Fibroblast of lung (primary cell): ENCODE data around the gene SRGAP2B. TPM values are rescaled to one million over a fixed set of nuclear protein-coding genes. Genes with fewer than 3 reads are reported as not detected.
"Not testable (repeated sequence)": the region's sequence is repeated elsewhere in the genome, so short reads cannot be mapped to it uniquely, and the experiment has no call there.

Experiments
- DNase-seq, 2 donors: peaks; one replicate each; pipeline versions ENCODE4 v3.0.0 to v3.0.0-alpha.2; 2010; ENCODE audit warnings: low read depth in 2 of 2
- H2AFZ ChIP-seq: 2 replicates; pipeline ENCODE4 v1.5.1; 2012; ENCODE audit warnings: low read length, control low read depth, inconsistent platforms
- H3K27ac ChIP-seq: 2 replicates; pipeline ENCODE4 v1.5.1; 2011; ENCODE audit warnings: low read length, control low read depth; ENCODE audit not compliant: insufficient read depth
- H3K27me3 ChIP-seq: 2 replicates; pipeline ENCODE4 v1.5.1; 2011; ENCODE audit warnings: mild to moderate bottlenecking, low read length; ENCODE audit not compliant: control insufficient read depth, insufficient read depth
- H3K36me3 ChIP-seq: 2 replicates; pipeline ENCODE4 v1.5.1; 2011; ENCODE audit warnings: low read length; ENCODE audit not compliant: control insufficient read depth, insufficient read depth
- H3K4me1 ChIP-seq: 2 replicates; pipeline ENCODE4 v1.5.1; 2011; ENCODE audit warnings: low read length; ENCODE audit not compliant: control insufficient read depth, insufficient read depth; ENCODE audit errors: extremely low read depth
- H3K4me2 ChIP-seq: 2 replicates; pipeline ENCODE4 v1.5.1; 2011; ENCODE audit warnings: low read length, control low read depth; ENCODE audit not compliant: insufficient read depth; ENCODE audit errors: extremely low read depth
- H3K4me3 ChIP-seq, 4 experiments: fragments of 200-600 bp in 1 of 4; sonication (generic) in 1 of 4; replicated peaks in 1 of 4; 2 replicates each; pipeline ENCODE4 v1.5.1; 2011 to 2016; ENCODE audit warnings: low read length in 4 of 4, low read depth in 3 of 4, mild to moderate bottlenecking in 3 of 4, control low read depth in 2 of 4, inconsistent platforms in 1 of 4, mixed read lengths in 1 of 4; ENCODE audit not compliant: insufficient read depth in 1 of 4; ENCODE audit errors: control extremely low read depth in 1 of 4
- H3K79me2 ChIP-seq: 2 replicates; pipeline ENCODE4 v1.5.1; 2012; ENCODE audit warnings: mild to moderate bottlenecking, low read length, inconsistent platforms; ENCODE audit not compliant: control insufficient read depth, insufficient read depth
- H3K9ac ChIP-seq: 2 replicates; pipeline ENCODE4 v1.5.1; 2011; ENCODE audit warnings: mild to moderate bottlenecking, low read length, control low read depth; ENCODE audit not compliant: insufficient read depth
- H3K9me3 ChIP-seq: 2 replicates; pipeline ENCODE4 v1.5.1; 2012; ENCODE audit warnings: low read depth, low read length; ENCODE audit not compliant: control insufficient read depth, insufficient read depth
- H4K20me1 ChIP-seq: 2 replicates; pipeline ENCODE4 v1.5.1; 2011; ENCODE audit warnings: low read length; ENCODE audit not compliant: control insufficient read depth, insufficient read depth; ENCODE audit errors: extremely low read depth
- polyA plus RNA-seq, 2 donors: library from polyadenylated mRNA; depleted of rRNA in 1 of 2; stranded (reverse) in 1 of 2; unstranded in 1 of 2; fragments of >200 nt; gene quantifications; 2 replicates each; pipeline ENCODE4 v1.2.1, GENCODE V29; 2011 to 2012; ENCODE audit warnings: missing spikeins in 1 of 2
- total RNA-seq: library from RNA; depleted of rRNA; stranded (reverse); fragments of >200 nt; gene quantifications from 2 replicates; pipeline ENCODE4 v1.2.1, GENCODE V29; 2014

Gene SRGAP2B
- total and polyA plus RNA-seq, 2 donors (not counting 1 experiment from before 2014, with no cell fraction given), result 24.8 to 32.7 TPM

- DNase-seq, H2AFZ ChIP-seq, H3K27ac ChIP-seq, H3K9me3 ChIP-seq, H3K4me1 ChIP-seq, H3K79me2 ChIP-seq, H4K20me1 ChIP-seq, H3K4me2 ChIP-seq, H3K27me3 ChIP-seq, H3K36me3 ChIP-seq, H3K9ac ChIP-seq, H3K4me3 ChIP-seq: not testable (repeated sequence)
Measured at GRCh38 chr1:144986171-144986860, 108.8 kb downstream of the SRGAP2B start.

- not testable (repeated sequence) for H3K9me3 ChIP-seq, H3K4me1 ChIP-seq, DNase-seq, H3K36me3 ChIP-seq, H4K20me1 ChIP-seq, H3K27ac ChIP-seq, H2AFZ ChIP-seq, H3K79me2 ChIP-seq, H3K9ac ChIP-seq, H3K4me3 ChIP-seq, H3K27me3 ChIP-seq, H3K4me2 ChIP-seq
Measured at GRCh38 chr1:144985550-144986170, 109.5 kb downstream of the SRGAP2B start.

DNA sequence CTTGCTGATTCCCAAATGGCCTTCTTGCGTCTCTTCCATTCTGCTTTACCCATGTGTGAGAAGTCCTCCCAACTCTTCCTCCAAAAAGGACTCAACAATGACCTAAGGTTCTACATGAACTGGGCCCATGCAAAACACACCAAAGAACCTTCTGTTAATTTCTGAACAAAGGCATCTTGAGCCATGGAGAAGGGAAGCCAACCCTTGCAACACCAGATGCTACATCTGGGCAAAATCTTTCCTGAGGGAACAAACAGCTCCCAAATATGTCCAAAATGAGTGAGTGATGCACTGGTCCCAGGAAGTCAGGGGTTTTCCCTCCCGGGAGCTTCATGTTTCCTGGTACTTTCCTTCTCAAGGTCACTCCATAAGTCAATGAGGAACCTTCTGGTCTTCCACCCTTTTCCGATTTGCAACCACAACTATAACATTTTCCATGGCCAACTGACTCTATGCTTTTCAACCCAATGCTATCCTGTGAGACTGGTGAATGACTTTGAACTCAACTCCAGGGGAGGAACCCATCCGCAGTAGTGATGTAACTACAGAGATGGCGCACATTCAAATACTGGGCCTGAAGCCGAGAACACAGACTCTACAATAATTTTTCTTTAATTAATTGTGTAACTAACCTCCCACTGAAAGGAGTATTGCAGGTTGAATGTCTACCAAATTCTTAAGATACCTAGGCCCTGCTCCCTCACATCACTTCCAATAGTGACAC lies 112.2 kb downstream of the SRGAP2B start:
- not testable (repeated sequence) for H4K20me1 ChIP-seq, H3K4me1 ChIP-seq, H2AFZ ChIP-seq, H3K27me3 ChIP-seq, H3K4me3 ChIP-seq, H3K27ac ChIP-seq, H3K4me2 ChIP-seq, H3K79me2 ChIP-seq, H3K9ac ChIP-seq, H3K9me3 ChIP-seq, DNase-seq, H3K36me3 ChIP-seq

DNA sequence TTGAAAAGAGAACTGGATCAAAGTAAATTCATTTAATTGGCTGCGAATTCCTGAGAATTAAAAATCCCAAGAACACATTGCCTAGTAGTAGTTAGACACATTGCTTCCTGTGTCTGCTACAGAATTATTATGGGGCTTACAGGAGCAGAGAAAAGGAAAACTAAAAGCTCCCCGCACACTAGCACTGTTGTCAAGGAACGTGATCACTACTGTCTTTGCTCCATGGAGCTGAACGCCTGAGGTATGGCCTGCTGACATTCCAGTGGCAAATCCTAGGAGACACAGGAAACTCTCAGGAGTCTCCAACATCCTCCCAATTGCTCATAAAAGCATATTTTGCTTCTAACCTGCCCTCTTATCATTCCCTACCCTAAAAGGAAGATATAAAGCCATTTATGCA lies 114.0 kb downstream of the SRGAP2B start:
- H2AFZ ChIP-seq, H3K9ac ChIP-seq, H3K79me2 ChIP-seq, H3K27me3 ChIP-seq, H4K20me1 ChIP-seq, H3K36me3 ChIP-seq, H3K9me3 ChIP-seq, H3K4me1 ChIP-seq, H3K27ac ChIP-seq, DNase-seq, H3K4me3 ChIP-seq, H3K4me2 ChIP-seq: not testable (repeated sequence)

GRCh38 chr1:144979960-144980595 lies 115.0 kb downstream of the SRGAP2B start:
- H3K9ac ChIP-seq, H3K79me2 ChIP-seq, H3K4me1 ChIP-seq, H4K20me1 ChIP-seq, H3K4me3 ChIP-seq, H2AFZ ChIP-seq, H3K27me3 ChIP-seq, DNase-seq, H3K27ac ChIP-seq, H3K36me3 ChIP-seq, H3K9me3 ChIP-seq, H3K4me2 ChIP-seq: not testable (repeated sequence)

DNA sequence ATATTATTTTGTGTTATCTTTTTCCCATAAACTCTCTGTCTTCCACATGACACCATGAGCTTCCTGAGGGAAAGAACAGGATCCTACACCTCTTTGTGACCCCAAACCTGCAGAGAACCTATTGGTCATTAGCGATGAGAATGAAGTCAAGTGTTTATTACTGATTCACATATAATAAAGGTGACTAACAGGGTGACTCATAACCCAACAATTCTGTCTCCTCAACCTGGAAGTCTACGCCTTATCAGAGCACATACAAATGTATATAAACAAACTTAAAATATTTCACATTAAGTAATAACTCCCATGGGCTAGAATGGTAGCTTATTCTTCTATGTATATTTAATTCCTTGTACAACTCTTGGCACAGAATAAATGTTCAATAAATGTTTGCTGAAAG lies 117.3 kb downstream of the SRGAP2B start:
- not testable (repeated sequence) for H2AFZ ChIP-seq, H3K4me3 ChIP-seq, DNase-seq, H3K79me2 ChIP-seq, H3K9me3 ChIP-seq, H3K9ac ChIP-seq, H4K20me1 ChIP-seq, H3K27me3 ChIP-seq, H3K27ac ChIP-seq, H3K36me3 ChIP-seq, H3K4me2 ChIP-seq, H3K4me1 ChIP-seq
